A673 (cell line): ENCODE results near the gene PTPN12. TPM values are rescaled to one million over a fixed set of nuclear protein-coding genes. Genes with fewer than 3 reads are reported as not detected.

Experiments used
- BruUV-seq: library from RNA; stranded (reverse); fragments of 400-500 nt; replicated peaks from 2 replicates; lab custom pipeline; 2021; lab: Mats Ljungman, UMichigan
- CTCF ChIA-PET: fragments of 300-600 bp; sonication (Branson Sonifier 250); formaldehyde crosslinking; loops from one replicate; lab custom pipeline; 2022; ENCODE audit warnings: antibody characterized with exemption; lab: Charles Lee
- POLR2A ChIA-PET: fragments of 300-600 bp; sonication (Branson Sonifier 250); formaldehyde crosslinking; loops from one replicate; lab custom pipeline; 2022; ENCODE audit warnings: antibody characterized with exemption; ENCODE audit not compliant: low non-redundant PET; lab: Charles Lee
- DNase-seq: peaks from one replicate; pipeline ENCODE4 v3.0.0-alpha.2; 2015; ENCODE audit warnings: low spot score
- H3K27ac ChIP-seq: fragments of 200-600 bp; sonication (generic); 2 replicates; pipeline ENCODE4 v1.5.1; 2016; ENCODE audit warnings: mixed run types, low read depth, mild to moderate bottlenecking, mixed read lengths, antibody characterized with exemption, low read length; ENCODE audit not compliant: poor library complexity, severe bottlenecking
- H3K27me3 ChIP-seq: fragments of 200-600 bp; sonication (generic); replicated peaks from 2 replicates; pipeline ENCODE4 v1.6.1; 2017; ENCODE audit warnings: mixed run types, low read depth, mild to moderate bottlenecking, mixed read lengths, antibody characterized with exemption, low read length; ENCODE audit not compliant: insufficient read depth, poor library complexity
- H3K36me3 ChIP-seq: fragments of 200-600 bp; sonication (generic); 2 replicates; pipeline ENCODE4 v1.6.1; 2016; ENCODE audit warnings: mixed run types, mild to moderate bottlenecking, mixed read lengths, antibody characterized with exemption, low read length; ENCODE audit not compliant: insufficient read depth, poor library complexity, severe bottlenecking
- H3K4me1 ChIP-seq: fragments of 200-600 bp; sonication (generic); 2 replicates; pipeline ENCODE4 v1.6.1; 2017; ENCODE audit warnings: mixed run types, mild to moderate bottlenecking, mixed read lengths, antibody characterized with exemption, low read length; ENCODE audit not compliant: insufficient read depth, poor library complexity, severe bottlenecking
- H3K4me3 ChIP-seq: fragments of 200-600 bp; sonication (generic); 2 replicates; pipeline ENCODE4 v1.5.1; 2016; ENCODE audit warnings: low read depth, mixed run types, mild to moderate bottlenecking, mixed read lengths, low read length; ENCODE audit not compliant: poor library complexity, severe bottlenecking
- H3K9me3 ChIP-seq: fragments of 200-600 bp; sonication (generic); 2 replicates; pipeline ENCODE4 v1.6.1; 2016; ENCODE audit warnings: mixed run types, low read depth, mild to moderate bottlenecking, mixed read lengths, antibody characterized with exemption, low read length; ENCODE audit not compliant: poor library complexity, severe bottlenecking
- EZH2 ChIP-seq: fragments of 200-600 bp; sonication (generic); IDR thresholded peaks from 2 replicates; pipeline ENCODE4 v1.6.1; 2017; ENCODE audit warnings: borderline replicate concordance, low read depth, mild to moderate bottlenecking, mixed read lengths, antibody characterized with exemption, low read length; ENCODE audit not compliant: poor library complexity, severe bottlenecking
- intact Hi-C: fragments of 100-400 bp; cut with micrococcal nuclease; formaldehyde crosslinking; loops from one replicate; pipeline ENCODE4 v1.10.0; 2022; ENCODE audit not compliant: unreplicated experiment
- total RNA-seq: library from RNA; stranded (reverse); gene quantifications from 2 replicates; pipeline ENCODE4 v1.2.3, GENCODE V29; 2021
- TF ChIP-seq, protein P1 (sequence below): fragments of 300-800, 200-600 bp; sonication (generic); conservative IDR thresholded peaks from 2 replicates; pipeline ENCODE4 v1.5.1; 2017; ENCODE audit warnings: low read depth, mild to moderate bottlenecking, antibody characterized with exemption, low read length, moderate library complexity, mixed read lengths

PTPN12 gene
- total RNA-seq, 1 experiment from 2014 or later: 63.3 TPM

DNA sequence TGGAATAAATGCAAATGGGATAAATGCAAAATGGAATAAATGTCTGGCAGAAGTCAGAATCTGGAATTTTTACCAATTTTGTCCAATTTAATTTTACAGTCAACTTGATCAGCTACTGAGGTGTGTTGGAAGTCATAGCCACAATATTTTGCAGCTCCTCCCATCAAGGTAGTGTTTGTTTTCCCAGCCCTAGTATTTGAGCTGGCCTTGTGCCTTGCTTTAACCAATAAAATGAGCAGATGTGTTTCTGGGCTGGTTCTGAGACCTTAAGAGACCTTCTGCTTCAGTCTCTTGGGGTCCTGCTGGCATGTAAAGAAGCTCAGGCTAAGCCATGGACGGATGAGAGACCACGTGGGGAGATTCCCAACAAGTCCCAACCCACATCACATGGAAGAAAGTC lies 116.5 kb downstream of the PTPN12 start:
- Histone ChIP-seq H3K4me1 (no peaks in the 10 kb centered on the region), H3K4me3 (no peak overlapping the region), H3K27ac (no peak overlapping the region), H3K27me3 (no peaks in the 10 kb centered on the region), H3K36me3 (no peaks in the 10 kb centered on the region), H3K9me3 (no peaks in the 10 kb centered on the region)
- ChIA-PET POLR2A (no interaction called here), CTCF (no interaction called here)
- BruUV-seq: no TSS peak
- intact Hi-C loops: loop anchor here (10.0 kb wide), 2 partner anchors 219 to 361 kb away; no protein-coding TSS in a partner anchor
- TF ChIP-seq, protein P1, sequence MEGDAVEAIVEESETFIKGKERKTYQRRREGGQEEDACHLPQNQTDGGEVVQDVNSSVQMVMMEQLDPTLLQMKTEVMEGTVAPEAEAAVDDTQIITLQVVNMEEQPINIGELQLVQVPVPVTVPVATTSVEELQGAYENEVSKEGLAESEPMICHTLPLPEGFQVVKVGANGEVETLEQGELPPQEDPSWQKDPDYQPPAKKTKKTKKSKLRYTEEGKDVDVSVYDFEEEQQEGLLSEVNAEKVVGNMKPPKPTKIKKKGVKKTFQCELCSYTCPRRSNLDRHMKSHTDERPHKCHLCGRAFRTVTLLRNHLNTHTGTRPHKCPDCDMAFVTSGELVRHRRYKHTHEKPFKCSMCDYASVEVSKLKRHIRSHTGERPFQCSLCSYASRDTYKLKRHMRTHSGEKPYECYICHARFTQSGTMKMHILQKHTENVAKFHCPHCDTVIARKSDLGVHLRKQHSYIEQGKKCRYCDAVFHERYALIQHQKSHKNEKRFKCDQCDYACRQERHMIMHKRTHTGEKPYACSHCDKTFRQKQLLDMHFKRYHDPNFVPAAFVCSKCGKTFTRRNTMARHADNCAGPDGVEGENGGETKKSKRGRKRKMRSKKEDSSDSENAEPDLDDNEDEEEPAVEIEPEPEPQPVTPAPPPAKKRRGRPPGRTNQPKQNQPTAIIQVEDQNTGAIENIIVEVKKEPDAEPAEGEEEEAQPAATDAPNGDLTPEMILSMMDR: no peak
- TF ChIP-seq EZH2: no peak
- no peak for DNase-seq

DNA sequence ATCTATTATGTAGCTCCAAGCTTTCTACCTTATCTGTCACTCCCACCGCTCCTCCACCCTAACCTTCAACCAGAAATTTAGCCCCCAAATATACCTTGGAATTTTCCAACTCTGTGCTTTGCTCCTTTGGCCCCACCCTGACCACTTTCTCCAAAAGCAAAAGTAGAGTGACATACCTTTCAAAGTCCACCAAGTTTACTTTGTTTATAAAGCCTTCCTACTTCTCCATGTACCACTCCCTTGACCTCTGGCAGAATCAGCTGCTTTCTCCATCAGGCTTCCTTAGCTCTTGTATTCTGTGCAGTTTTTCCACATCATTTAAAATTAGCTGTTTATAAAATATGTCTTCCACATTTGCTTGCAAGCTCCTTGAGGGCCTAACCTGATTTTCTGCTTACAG lies 118.3 kb downstream of the PTPN12 start:
- DNase-seq: no peak
- H3K27me3 ChIP-seq: no peaks in the 10 kb centered on the region
- no peaks in the 10 kb centered on the region for H3K4me1 ChIP-seq
- no peak overlapping the region for H3K27ac ChIP-seq
- no peak for TF ChIP-seq EZH2
- TF ChIP-seq, protein P1: no peak
- ChIA-PET CTCF (no interaction called here), POLR2A (no interaction called here)
- BruUV-seq: no TSS peak
- H3K9me3 ChIP-seq: no peaks in the 10 kb centered on the region
- intact Hi-C loops: loop anchor here (5.0 to 10.0 kb wide), 3 partner anchors 221 to 359 kb away; no protein-coding TSS in a partner anchor
- no peak overlapping the region for H3K4me3 ChIP-seq
- H3K36me3 ChIP-seq: no peaks in the 10 kb centered on the region

GRCh38 chr7:77655836-77656455 lies 118.9 kb downstream of the PTPN12 start:
- H3K36me3 ChIP-seq: no peaks in the 10 kb centered on the region
- CTCF ChIA-PET: no interaction called here
- H3K27me3 ChIP-seq: no peaks in the 10 kb centered on the region
- no peak overlapping the region for H3K4me3 ChIP-seq
- DNase-seq: no peak
- BruUV-seq: no TSS peak
- H3K4me1 ChIP-seq: no peaks in the 10 kb centered on the region
- intact Hi-C loops: loop anchor here (5.0 to 10.0 kb wide), 3 partner anchors 221 to 359 kb away; no protein-coding TSS in a partner anchor
- TF ChIP-seq EZH2: no peak
- TF ChIP-seq, protein P1: no peak
- H3K27ac ChIP-seq: no peak overlapping the region
- POLR2A ChIA-PET: no interaction called here
- no peaks in the 10 kb centered on the region for H3K9me3 ChIP-seq
